IMR-90 (cell line): ENCODE data around the gene DIP2A. TPM values are rescaled to one million over a fixed set of nuclear protein-coding genes. Genes with fewer than 3 reads are reported as not detected.

Experiments
- ATAC-seq: fragments of 200-7000 bp; cut with Tn5 transposase; 2 replicates; pipeline ENCODE4 v1.9.1; 2020; ENCODE audit warnings: low read depth, mild to moderate bottlenecking, moderate library complexity
- BruUV-seq: library from RNA; stranded (reverse); fragments of 400-500 nt; replicated peaks from 2 replicates; lab custom pipeline; 2021; lab: Mats Ljungman, UMichigan
- CTCF ChIA-PET: fragments of 300-600 bp; formaldehyde crosslinking; extraction: SDS; loops from one replicate; lab custom pipeline; 2021; ENCODE audit warnings: antibody characterized with exemption; lab: Yijun Ruan, JAX
- POLR2A ChIA-PET: fragments of 300-600 bp; sonication (Branson Sonifier 250); formaldehyde crosslinking; loops from one replicate; lab custom pipeline; 2022; ENCODE audit warnings: antibody characterized with exemption; ENCODE audit not compliant: unreplicated experiment; lab: Charles Lee
- DNase-seq: peaks from one replicate; pipeline ENCODE4 v3.0.0; 2013
- H2AFZ ChIP-seq: replicated peaks from 2 replicates; pipeline ENCODE3; 2013; ENCODE audit warnings: low read length, mild to moderate bottlenecking; ENCODE audit not compliant: poor library complexity
- H2AK5ac ChIP-seq: 2 replicates; pipeline ENCODE4 v1.6.1; 2013; ENCODE audit warnings: low read depth, low read length, inconsistent platforms
- H2AK9ac ChIP-seq: replicated peaks from 2 replicates; pipeline ENCODE3; 2013; ENCODE audit warnings: mild to moderate bottlenecking, low read depth, low read length, moderate library complexity; ENCODE audit not compliant: poor library complexity
- H2BK120ac ChIP-seq: 2 replicates; pipeline ENCODE4 v1.6.1; 2013; ENCODE audit warnings: low read depth, low read length, inconsistent platforms
- H2BK15ac ChIP-seq: 3 replicates; pipeline ENCODE4 v1.6.1; 2013; ENCODE audit warnings: low read depth, low read length, inconsistent platforms
- H2BK20ac ChIP-seq: 2 replicates; pipeline ENCODE4 v1.6.1; 2013; ENCODE audit warnings: low read depth, mild to moderate bottlenecking, inconsistent platforms, low read length, moderate library complexity
- H2BK5ac ChIP-seq: 2 replicates; pipeline ENCODE4 v1.6.1; 2013; ENCODE audit warnings: mild to moderate bottlenecking, low read depth, low read length, inconsistent platforms; ENCODE audit not compliant: poor library complexity, severe bottlenecking
- H3K14ac ChIP-seq: replicated peaks from 2 replicates; pipeline ENCODE4 v1.6.1; 2013; ENCODE audit warnings: low read depth, low read length, inconsistent platforms
- H3K18ac ChIP-seq: 2 replicates; pipeline ENCODE4 v1.6.1; 2013; ENCODE audit warnings: low read depth, low read length, control low read depth
- H3K23ac ChIP-seq: 2 replicates; pipeline ENCODE4 v1.6.1; 2013; ENCODE audit warnings: low read depth, low read length, inconsistent platforms
- H3K27ac ChIP-seq: 2 replicates; pipeline ENCODE4 v1.5.1; 2013; ENCODE audit warnings: mild to moderate bottlenecking, control low read depth, low read length; ENCODE audit not compliant: insufficient read depth
- H3K27me3 ChIP-seq: 2 replicates; pipeline ENCODE4 v1.6.1; 2013; ENCODE audit warnings: low read length; ENCODE audit not compliant: control insufficient read depth, insufficient read depth
- H3K36me3 ChIP-seq: 2 replicates; pipeline ENCODE4 v1.6.1; 2013; ENCODE audit warnings: low read length, mixed read lengths; ENCODE audit not compliant: control insufficient read depth, insufficient read depth
- H3K4ac ChIP-seq: 2 replicates; pipeline ENCODE4 v1.6.1; 2013; ENCODE audit warnings: low read depth, low read length, inconsistent platforms
- H3K4me1 ChIP-seq: 2 replicates; pipeline ENCODE4 v1.6.1; 2013; ENCODE audit warnings: low read length, mixed read lengths; ENCODE audit not compliant: control insufficient read depth, insufficient read depth
- H3K4me2 ChIP-seq: 2 replicates; pipeline ENCODE4 v1.6.1; 2013; ENCODE audit warnings: low read depth, mild to moderate bottlenecking, control low read depth, low read length, moderate library complexity
- H3K4me3 ChIP-seq: 2 replicates; pipeline ENCODE4 v1.5.1; 2013; ENCODE audit warnings: low read depth, mild to moderate bottlenecking, control low read depth, low read length, moderate library complexity; ENCODE audit not compliant: insufficient read depth
- H3K56ac ChIP-seq: 2 replicates; pipeline ENCODE4 v1.6.1; 2013; ENCODE audit warnings: low read length, inconsistent platforms; ENCODE audit not compliant: insufficient read depth; ENCODE audit errors: extremely low read depth
- H3K79me1 ChIP-seq, 2 experiments: 2 replicates each; pipeline ENCODE4 v1.6.1; 2013; ENCODE audit warnings: low read length in 2 of 2, inconsistent platforms in 1 of 2, low read depth in 1 of 2
- H3K9ac ChIP-seq: 2 replicates; pipeline ENCODE4 v1.6.1; 2013; ENCODE audit warnings: low read depth, low read length, control low read depth
- H3K9me1 ChIP-seq: 2 replicates; pipeline ENCODE4 v1.6.1; 2013; ENCODE audit warnings: low read length, inconsistent platforms; ENCODE audit not compliant: insufficient read depth
- H3K9me3 ChIP-seq: 2 replicates; pipeline ENCODE4 v1.6.1; 2013; ENCODE audit warnings: low read length; ENCODE audit not compliant: control insufficient read depth, insufficient read depth
- H4K20me1 ChIP-seq: 2 replicates; pipeline ENCODE4 v1.6.1; 2013; ENCODE audit warnings: low read length, inconsistent platforms; ENCODE audit not compliant: insufficient read depth
- H4K5ac ChIP-seq: 2 replicates; pipeline ENCODE4 v1.6.1; 2013; ENCODE audit warnings: mild to moderate bottlenecking, low read depth, low read length, control low read depth
- H4K8ac ChIP-seq, 2 experiments: 2 replicates each; pipeline ENCODE4 v1.6.1; 2013; ENCODE audit warnings: low read depth in 2 of 2, low read length in 2 of 2, control low read depth in 1 of 2, inconsistent platforms in 1 of 2
- H4K91ac ChIP-seq: 2 replicates; pipeline ENCODE4 v1.6.1; 2013; ENCODE audit warnings: low read depth, low read length, inconsistent platforms; ENCODE audit not compliant: insufficient read depth
- BHLHE40 ChIP-seq: fragments of 150-350 bp; IDR thresholded peaks from 2 replicates; pipeline ENCODE4 v1.6.1; 2016; ENCODE audit warnings: mild to moderate bottlenecking, low read depth, low read length
- CHD1 ChIP-seq: IDR thresholded peaks from 2 replicates; pipeline ENCODE4 v1.6.1; 2012; ENCODE audit warnings: low read depth, low read length, improper control_type of control experiment
- ELK1 ChIP-seq: fragments of 150-350 bp; IDR thresholded peaks from 2 replicates; pipeline ENCODE4 v1.6.1; 2016; ENCODE audit warnings: low read depth, mild to moderate bottlenecking, low read length, moderate library complexity, borderline replicate concordance
- FOS ChIP-seq: fragments of 150-350 bp; IDR thresholded peaks from 2 replicates; pipeline ENCODE4 v1.6.1; 2016; ENCODE audit warnings: low read depth, low read length
- MAFK ChIP-seq: IDR thresholded peaks from 2 replicates; pipeline ENCODE4 v1.6.1; 2012; ENCODE audit warnings: low read depth, low read length, improper control_type of control experiment
- MAZ ChIP-seq: IDR thresholded peaks from 2 replicates; pipeline ENCODE4 v1.6.1; 2012; ENCODE audit warnings: low read depth, mild to moderate bottlenecking, low read length, improper control_type of control experiment, moderate library complexity, borderline replicate concordance
- POLR2A ChIP-seq: IDR thresholded peaks from 2 replicates; pipeline ENCODE4 v1.6.1; 2012; ENCODE audit warnings: mild to moderate bottlenecking, low read depth, low read length
- RAD21 ChIP-seq: IDR thresholded peaks from 2 replicates; pipeline ENCODE4 v1.6.1; 2012; ENCODE audit warnings: low read length, improper control_type of control experiment
- RCOR1 ChIP-seq: IDR thresholded peaks from 2 replicates; pipeline ENCODE4 v1.6.1; 2012; ENCODE audit warnings: mild to moderate bottlenecking, low read length, improper control_type of control experiment; ENCODE audit not compliant: insufficient replicate concordance
- RFX5 ChIP-seq: IDR thresholded peaks from 2 replicates; pipeline ENCODE4 v1.8.0; 2012; ENCODE audit warnings: low read depth, mild to moderate bottlenecking, low read length, moderate library complexity
- USF2 ChIP-seq: fragments of 150-350 bp; IDR thresholded peaks from 2 replicates; pipeline ENCODE4 v1.6.1; 2017; ENCODE audit warnings: mild to moderate bottlenecking, antibody characterized with exemption, low read length, low read depth
- WGBS, 2 experiments: methylation state at CpG; one replicate each; pipeline versions ENCODE4 v1.1.5 to v1.1.7; 2013; ENCODE audit warnings: missing lambda C conversion rate in 2 of 2; ENCODE audit not compliant: insufficient read length in 1 of 2; ENCODE audit errors: extremely low coverage in 2 of 2; 5-methylcytosine and 5-hydroxymethylcytosine counted together
- dilution Hi-C: fragments of 300-500 bp; cut with HindIII; formaldehyde crosslinking; loops from one replicate; pipeline ENCODE4 v1.14.3; 2018; ENCODE audit warnings: low sequenced_read_pairs; ENCODE audit not compliant: unreplicated experiment
- in situ Hi-C: fragments of 300-500 bp; cut with MboI; formaldehyde crosslinking; loops from 3 replicates; pipeline ENCODE4 v1.14.3; 2019; ENCODE audit warnings: low sequenced_read_pairs, inconsistent platforms, mixed read lengths
- intact Hi-C: fragments of 100-400 bp; cut with micrococcal nuclease; formaldehyde crosslinking; loops from 2 replicates; pipeline ENCODE4 v1.10.0; 2022
- polyA plus RNA-seq, 3 experiments: library from polyadenylated mRNA; depleted of rRNA; stranded (reverse); fragments of >200 nt; gene quantifications; 2 replicates each; pipeline ENCODE4 v1.2.3, GENCODE V29; 2012; ENCODE audit warnings: low replicate concordance in 1 of 3
- total RNA-seq: library from RNA; depleted of rRNA; stranded (reverse); fragments of >200 nt; gene quantifications from 2 replicates; pipeline ENCODE4 v1.2.3, GENCODE V29; 2012

The DIP2A gene
- total and polyA plus RNA-seq, 2 of the 4 experiments (the other 2 are of a cell fraction) = 17.9 to 24.3 TPM

- ChIA-PET POLR2A (no interaction called here), CTCF (no interaction called here)
- intact Hi-C loops = no loop called here
- BruUV-seq = no TSS peak
- no peak overlapping the region for H2AFZ ChIP-seq
- H3K4me3 ChIP-seq = no peak overlapping the region
- TF ChIP-seq BHLHE40 = no peak
- TF ChIP-seq RCOR1 = no peak
- TF ChIP-seq RAD21 = no peak
- no peak for TF ChIP-seq POLR2A
- TF ChIP-seq USF2 = no peak
- no peak for TF ChIP-seq RFX5
- no peak for TF ChIP-seq CHD1
- TF ChIP-seq MAFK = no peak
- TF ChIP-seq MAZ = no peak
- no peak for TF ChIP-seq FOS
- TF ChIP-seq ELK1 = no peak
- DNase-seq = no peak
- no peak overlapping the region for H2AK5ac ChIP-seq
- no peak overlapping the region for H4K91ac ChIP-seq
- ATAC-seq = no peak
- no peaks in the 10 kb centered on the region for H4K20me1 ChIP-seq
- H3K14ac ChIP-seq = no peak overlapping the region
- no peak overlapping the region for H3K27ac ChIP-seq
- H3K9ac ChIP-seq = no peak overlapping the region
- no peak overlapping the region for H2BK20ac ChIP-seq
- H2BK15ac ChIP-seq = no peak overlapping the region
- H2BK120ac ChIP-seq = no peak overlapping the region
- dilution Hi-C loops = no loop called here
- no peak overlapping the region for H3K56ac ChIP-seq
- H3K79me1 ChIP-seq = peaks cover 0 to 3% of the 10 kb centered on the region in 2 experiments; a peak in 2 of 4 replicates
- no peak overlapping the region for H2AK9ac ChIP-seq
- H4K8ac ChIP-seq = no peak overlapping the region
- no peak overlapping the region for H3K23ac ChIP-seq
- H3K9me3 ChIP-seq = no peaks in the 10 kb centered on the region
- H4K5ac ChIP-seq = no peak overlapping the region
- H3K27me3 ChIP-seq = no peaks in the 10 kb centered on the region
- in situ Hi-C loops = no loop called here
- no peaks in the 10 kb centered on the region for H3K4me1 ChIP-seq
- H3K4ac ChIP-seq = no peak overlapping the region
- H2BK5ac ChIP-seq = no peak overlapping the region
- H3K9me1 ChIP-seq = no peaks in the 10 kb centered on the region
- H3K4me2 ChIP-seq = no peak overlapping the region
- peaks cover 24% of the 10 kb centered on the region for H3K36me3 ChIP-seq
- H3K18ac ChIP-seq = no peak overlapping the region
- 100% methylated on average over 1 of the region's 9 CpGs; no CpG with 5 or more reads in 1 of the 2 experiments for WGBS, 2 experiments
These were observed 48.2 kb upstream of the DIP2A start for GRCh38 chr21:46410516-46410915.
